SJCRH30 (cell line): ENCODE measurements around the gene PHLDA2. TPM values are rescaled to one million over a fixed set of nuclear protein-coding genes. Genes with fewer than 3 reads are reported as not detected.
A peak's percentile ranks its signal among the peaks of the same experiment; 100 is the strongest.

Source experiments
- DNase-seq, 2 experiments: peaks; one replicate each; pipeline ENCODE4 v3.0.0-alpha.2; 2015 to 2020
- H3K27ac ChIP-seq: fragments of 250-450 bp; sonication (Bioruptor Pico); 2 replicates; pipeline ENCODE4 v1.5.1; 2020; ENCODE audit warnings: mild to moderate bottlenecking, moderate library complexity
- H3K27me3 ChIP-seq: fragments of 250-450 bp; sonication (Bioruptor Pico); 2 replicates; pipeline ENCODE4 v1.5.1; 2020; ENCODE audit warnings: mild to moderate bottlenecking, moderate library complexity
- H3K36me3 ChIP-seq: fragments of 250-450 bp; sonication (Bioruptor Pico); 2 replicates; pipeline ENCODE4 v1.5.1; 2020; ENCODE audit warnings: mild to moderate bottlenecking, moderate library complexity
- H3K4me1 ChIP-seq: fragments of 250-450 bp; sonication (Bioruptor Pico); 2 replicates; pipeline ENCODE4 v1.5.1; 2020; ENCODE audit warnings: mild to moderate bottlenecking, moderate library complexity
- H3K4me3 ChIP-seq: fragments of 250-450 bp; sonication (Bioruptor Pico); 2 replicates; pipeline ENCODE4 v1.5.1; 2020; ENCODE audit warnings: mild to moderate bottlenecking, moderate library complexity
- H3K9me3 ChIP-seq: fragments of 250-450 bp; sonication (Bioruptor Pico); replicated peaks from 2 replicates; pipeline ENCODE4 v1.5.1; 2020; ENCODE audit warnings: mild to moderate bottlenecking, moderate library complexity
- total RNA-seq: library from RNA; depleted of rRNA; stranded (reverse); fragments of >200 nt; shearing (Covaris generic); gene quantifications from 2 replicates; pipeline ENCODE4 v1.2.3, GENCODE V29; 2014; rRNA removed

Gene PHLDA2
- total RNA-seq = not detected in 2 replicates

- DNase-seq = no peak
- no peaks in the 10 kb centered on the region for H3K9me3 ChIP-seq
- no peaks in the 10 kb centered on the region for H3K4me1 ChIP-seq
- H3K27me3 ChIP-seq = no peaks in the 10 kb centered on the region
- no peaks in the 10 kb centered on the region for H3K36me3 ChIP-seq
- H3K4me3 ChIP-seq = no peak within 1 kb of the TSS
- H3K27ac ChIP-seq = no peak within 1 kb of the TSS
These were observed at the start of gene PHLDA2 for GRCh38 chr11:2928605-2929530. PHLDA2 (minus strand) TSS chr11:2929420; CDS start chr11:2929364, 56 bp downstream.

GRCh38 chr11:2977113-2977512 is 47.9 kb upstream of the PHLDA2 start:
- no peak overlapping the region for H3K27ac ChIP-seq
- H3K27me3 ChIP-seq = no peaks in the 10 kb centered on the region
- no peaks in the 10 kb centered on the region for H3K4me1 ChIP-seq
- H3K36me3 ChIP-seq = peaks cover 72% of the 10 kb centered on the region
- DNase-seq = no peak
- H3K4me3 ChIP-seq = no peak overlapping the region
- no peaks in the 10 kb centered on the region for H3K9me3 ChIP-seq

DNA sequence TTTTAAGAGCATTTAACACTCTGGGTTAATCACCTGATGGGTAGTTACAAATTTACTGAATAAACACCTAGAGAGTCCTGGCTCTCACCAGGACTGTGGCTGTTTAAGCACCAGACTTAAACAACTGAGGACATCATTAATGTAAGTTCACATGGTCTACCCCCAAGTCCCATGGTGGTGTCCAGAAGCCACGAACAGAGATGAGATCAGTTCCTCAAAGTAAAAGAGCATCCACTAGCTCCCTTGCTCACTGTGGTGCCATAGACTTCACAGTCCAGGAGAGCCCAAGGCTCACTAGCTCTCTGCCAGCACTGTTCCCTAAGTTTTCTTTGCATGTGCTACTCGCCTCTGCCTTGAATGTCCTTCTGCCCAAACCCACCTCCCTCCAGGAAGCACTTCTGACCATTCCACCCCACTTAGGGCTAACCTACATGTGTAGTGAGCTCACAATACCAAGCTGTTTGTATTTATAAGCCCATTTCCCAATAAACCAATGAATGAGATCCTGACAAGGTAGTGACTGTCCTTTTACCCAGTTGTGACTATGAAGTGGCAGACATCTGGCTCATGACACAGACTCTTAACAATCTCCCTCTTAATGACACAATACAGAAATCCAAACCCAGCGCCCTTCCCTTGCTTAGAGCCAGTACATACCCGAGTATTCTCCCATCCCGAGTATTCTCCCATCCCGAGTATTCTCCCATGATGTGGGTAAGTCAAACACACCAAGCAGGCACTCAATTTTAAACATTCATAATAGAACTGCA is 47.3 kb upstream of the PHLDA2 start:
- no peak overlapping the region for H3K27ac ChIP-seq
- no peaks in the 10 kb centered on the region for H3K9me3 ChIP-seq
- H3K4me3 ChIP-seq = no peak overlapping the region
- H3K4me1 ChIP-seq = no peaks in the 10 kb centered on the region
- H3K27me3 ChIP-seq = no peaks in the 10 kb centered on the region
- DNase-seq = no peak
- H3K36me3 ChIP-seq = peaks cover 74% of the 10 kb centered on the region

- H3K9me3 ChIP-seq = no peaks in the 10 kb centered on the region
- no peak overlapping the region for H3K27ac ChIP-seq
- no peaks in the 10 kb centered on the region for H3K27me3 ChIP-seq
- H3K4me1 ChIP-seq = no peaks in the 10 kb centered on the region
- H3K36me3 ChIP-seq = peaks cover 80% of the 10 kb centered on the region
- peak in 1 of 2 experiments; percentile 54 for DNase-seq
- no peak overlapping the region for H3K4me3 ChIP-seq
These were observed 46.4 kb upstream of the PHLDA2 start for GRCh38 chr11:2975594-2975993.

GRCh38 chr11:2974272-2974671 is 45.1 kb upstream of the PHLDA2 start:
- DNase-seq = no peak
- no peaks in the 10 kb centered on the region for H3K9me3 ChIP-seq
- H3K27me3 ChIP-seq = no peaks in the 10 kb centered on the region
- H3K27ac ChIP-seq = no peak overlapping the region
- H3K4me1 ChIP-seq = no peaks in the 10 kb centered on the region
- H3K36me3 ChIP-seq = peaks cover 89% of the 10 kb centered on the region
- no peak overlapping the region for H3K4me3 ChIP-seq

DNA sequence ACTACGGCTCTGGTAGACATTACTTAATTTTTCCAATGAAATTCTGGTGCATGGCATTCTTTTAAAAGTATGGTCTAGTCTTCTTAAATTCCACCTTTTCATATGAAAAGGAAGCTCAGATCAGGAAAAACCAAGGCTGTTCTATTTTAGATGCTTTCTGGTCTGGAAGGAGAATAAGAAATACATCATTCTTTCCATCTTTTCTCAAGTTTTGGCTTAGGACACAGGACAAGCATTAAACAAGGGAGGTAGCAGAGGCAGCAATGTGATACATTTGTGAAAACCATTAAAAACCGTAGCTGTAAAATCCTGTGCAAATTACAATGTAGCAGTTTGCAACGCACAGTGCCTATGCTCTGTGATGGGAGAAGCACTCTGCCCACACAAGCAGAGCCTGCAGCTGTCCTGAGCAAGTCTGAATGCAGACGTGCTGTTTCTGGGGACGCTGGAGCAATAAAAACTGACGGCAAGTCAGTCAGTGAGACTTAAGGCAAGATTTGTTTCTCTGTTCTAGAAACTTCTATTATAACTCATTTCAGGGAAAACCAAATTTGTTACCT is 39.2 kb upstream of the PHLDA2 start:
- Histone ChIP-seq H3K27ac (no peak overlapping the region), H3K4me3 (no peak overlapping the region), H3K4me1 (no peaks in the 10 kb centered on the region), H3K36me3 (peaks cover 94% of the 10 kb centered on the region), H3K9me3 (no peaks in the 10 kb centered on the region), H3K27me3 (no peaks in the 10 kb centered on the region)
- no peak for DNase-seq

DNA sequence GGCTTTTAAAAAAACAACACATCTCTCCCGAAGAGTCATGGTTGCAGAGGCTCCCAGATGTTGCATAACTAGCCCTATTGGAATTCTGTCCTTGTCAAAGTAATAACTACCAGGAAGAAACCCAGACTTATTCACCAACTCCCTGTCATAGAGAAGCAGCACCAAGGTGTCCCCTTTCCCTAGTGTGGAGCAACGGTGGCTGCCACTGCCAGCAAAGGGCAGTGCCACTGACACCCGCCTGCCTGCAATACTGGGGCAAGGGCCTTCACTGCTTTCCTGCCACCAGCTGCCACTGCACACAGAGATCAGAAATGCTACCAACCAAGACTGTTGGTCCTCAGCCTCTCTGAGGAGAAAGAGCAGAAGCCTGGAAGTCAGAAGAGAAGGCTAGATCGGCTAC is 35.6 kb upstream of the PHLDA2 start:
- Histone ChIP-seq H3K36me3 (peaks cover 90% of the 10 kb centered on the region), H3K4me3 (no peak overlapping the region), H3K9me3 (no peaks in the 10 kb centered on the region), H3K4me1 (no peaks in the 10 kb centered on the region), H3K27me3 (no peaks in the 10 kb centered on the region), H3K27ac (no peak overlapping the region)
- no peak for DNase-seq

DNA sequence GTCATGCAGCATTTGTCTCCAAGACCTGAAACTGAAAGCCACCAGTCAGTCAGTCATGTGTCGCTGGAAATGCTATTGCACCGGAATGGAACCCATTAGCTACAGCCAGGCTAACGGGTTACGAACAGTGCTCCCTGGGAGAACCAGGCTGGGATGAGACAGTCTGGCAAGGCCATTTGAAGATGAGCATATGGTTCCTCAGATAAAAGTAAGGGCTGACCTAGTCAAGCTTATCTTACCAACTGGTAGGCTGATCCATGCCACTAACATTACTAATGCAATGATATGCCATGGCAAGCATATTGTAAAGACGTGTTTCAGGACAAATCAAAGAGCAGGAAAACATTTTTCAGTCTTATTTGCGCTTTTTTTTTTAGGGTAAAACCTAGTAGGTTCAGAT is 34.5 kb upstream of the PHLDA2 start:
- no peak overlapping the region for H3K27ac ChIP-seq
- H3K36me3 ChIP-seq = peaks cover 91% of the 10 kb centered on the region
- no peak overlapping the region for H3K4me3 ChIP-seq
- no peak for DNase-seq
- H3K4me1 ChIP-seq = no peaks in the 10 kb centered on the region
- no peaks in the 10 kb centered on the region for H3K27me3 ChIP-seq
- no peaks in the 10 kb centered on the region for H3K9me3 ChIP-seq

DNA sequence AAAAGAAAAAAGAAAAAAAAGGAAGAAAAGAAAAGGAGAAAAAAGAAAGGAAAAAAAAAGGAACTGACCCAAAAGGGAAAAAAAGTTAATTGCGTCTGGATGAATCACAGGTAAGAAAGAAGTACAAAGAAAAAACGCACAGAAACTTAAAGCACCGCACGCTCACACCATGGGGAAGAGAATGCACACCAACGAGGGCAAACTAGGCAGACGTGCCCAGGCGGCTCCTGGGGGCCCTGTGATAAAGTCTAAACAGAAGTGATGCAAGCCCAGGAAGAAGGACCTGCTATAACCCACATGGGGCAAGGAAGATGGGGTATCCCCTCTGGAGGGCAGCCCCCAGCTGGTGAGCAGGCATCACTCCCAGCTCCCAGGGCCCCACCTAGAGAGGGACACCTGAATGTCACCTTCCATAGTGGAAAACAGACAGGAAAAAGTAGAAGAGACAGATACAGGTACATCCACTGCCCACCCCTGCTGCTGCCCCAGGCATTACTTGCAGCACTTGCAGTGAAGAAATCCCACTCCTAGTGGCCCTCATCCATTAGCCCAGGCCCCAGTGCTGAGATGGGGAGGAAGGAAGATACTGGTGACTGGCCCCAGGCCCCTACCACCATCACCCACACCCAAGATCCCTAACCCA is 34.0 kb upstream of the PHLDA2 start:
- Histone ChIP-seq H3K4me1 (no peaks in the 10 kb centered on the region), H3K27ac (no peak overlapping the region), H3K36me3 (peaks cover 91% of the 10 kb centered on the region), H3K27me3 (no peaks in the 10 kb centered on the region), H3K4me3 (no peak overlapping the region), H3K9me3 (no peaks in the 10 kb centered on the region)
- DNase-seq = no peak

DNA sequence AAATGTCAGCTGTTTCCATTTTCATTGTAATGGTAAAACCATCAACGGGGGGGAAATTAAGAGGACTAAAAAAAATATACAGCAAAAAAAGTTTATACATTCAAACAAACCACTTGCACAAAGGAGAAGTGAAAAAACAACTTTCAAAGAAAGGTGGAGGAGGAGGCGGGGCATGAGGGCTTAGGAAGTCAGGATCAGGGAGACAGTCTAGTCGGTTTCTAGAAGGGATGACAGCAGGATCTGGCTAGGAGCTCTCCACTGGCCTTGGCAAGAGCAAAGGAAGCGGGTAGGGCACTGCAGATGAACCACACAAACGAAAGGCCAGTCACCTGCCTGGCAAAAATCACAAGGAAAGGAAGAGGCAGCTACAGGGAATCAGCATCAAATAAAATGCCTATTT is 31.9 kb upstream of the PHLDA2 start:
- H3K4me3 ChIP-seq = no peak overlapping the region
- H3K36me3 ChIP-seq = peaks cover 90% of the 10 kb centered on the region
- H3K9me3 ChIP-seq = no peaks in the 10 kb centered on the region
- no peak overlapping the region for H3K27ac ChIP-seq
- H3K4me1 ChIP-seq = no peaks in the 10 kb centered on the region
- no peak for DNase-seq
- no peaks in the 10 kb centered on the region for H3K27me3 ChIP-seq

- H3K36me3 ChIP-seq = peaks cover 90% of the 10 kb centered on the region
- H3K27ac ChIP-seq = no peak overlapping the region
- no peaks in the 10 kb centered on the region for H3K27me3 ChIP-seq
- no peak overlapping the region for H3K4me3 ChIP-seq
- H3K9me3 ChIP-seq = no peaks in the 10 kb centered on the region
- DNase-seq = no peak
- no peaks in the 10 kb centered on the region for H3K4me1 ChIP-seq
These were observed 30.9 kb upstream of the PHLDA2 start for GRCh38 chr11:2960139-2960538.

DNA sequence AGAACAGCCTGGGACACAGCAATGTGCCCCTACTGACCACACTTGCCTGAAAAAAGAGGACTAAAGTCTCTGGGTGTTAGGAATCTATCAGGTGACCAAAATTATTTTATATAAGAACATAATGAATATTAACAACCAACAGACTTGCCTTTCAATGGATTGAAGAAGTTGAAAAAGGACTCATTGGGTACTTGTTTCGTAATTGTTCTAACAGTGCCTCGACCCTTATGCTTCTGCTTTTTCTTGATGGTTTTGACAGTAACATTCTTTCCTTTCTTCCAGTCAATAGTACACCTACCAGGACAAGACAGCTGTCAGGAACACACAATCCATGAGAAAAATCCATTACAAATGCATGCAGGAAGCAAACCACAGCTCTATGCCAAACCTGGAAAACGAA is 29.0 kb upstream of the PHLDA2 start:
- Histone ChIP-seq H3K4me1 (no peaks in the 10 kb centered on the region), H3K36me3 (peaks cover 88% of the 10 kb centered on the region), H3K9me3 (no peaks in the 10 kb centered on the region), H3K4me3 (no peak overlapping the region), H3K27ac (no peak overlapping the region), H3K27me3 (no peaks in the 10 kb centered on the region)
- no peak for DNase-seq

- DNase-seq = no peak
- Histone ChIP-seq H3K36me3 (peaks cover 95% of the 10 kb centered on the region), H3K9me3 (no peaks in the 10 kb centered on the region), H3K27ac (no peak overlapping the region), H3K4me1 (no peaks in the 10 kb centered on the region; the same call in 1 of the 2 replicates), H3K27me3 (no peaks in the 10 kb centered on the region), H3K4me3 (no peak overlapping the region)
These were observed 26.8 kb upstream of the PHLDA2 start for GRCh38 chr11:2955906-2956476.

GRCh38 chr11:2954263-2954662 is 25.0 kb upstream of the PHLDA2 start:
- Histone ChIP-seq H3K27me3 (no peaks in the 10 kb centered on the region), H3K36me3 (peaks cover 97% of the 10 kb centered on the region), H3K4me1 (no peaks in the 10 kb centered on the region; the same call in 1 of the 2 replicates), H3K9me3 (no peaks in the 10 kb centered on the region), H3K4me3 (no peak overlapping the region), H3K27ac (no peak overlapping the region)
- DNase-seq = peak in 1 of 2 experiments; percentile 19
